IMR-90 (cell line): Measurements from ENCODE around the gene BRD8.

ENCODE experiments used
- BHLHE40 ChIP-seq: fragments of 150-350 bp; IDR thresholded peaks from 2 replicates; pipeline ENCODE4 v1.6.1; 2016; ENCODE audit warnings: mild to moderate bottlenecking, low read depth, low read length
- CTCF ChIP-seq: conservative IDR thresholded peaks from 2 replicates; pipeline ENCODE4 v1.5.1; 2012; ENCODE audit warnings: mild to moderate bottlenecking, low read depth, low read length, improper control_type of control experiment
- FOS ChIP-seq: fragments of 150-350 bp; IDR thresholded peaks from 2 replicates; pipeline ENCODE4 v1.6.1; 2016; ENCODE audit warnings: low read depth, low read length

GRCh38 chr5:138180841-138181240, 2.4 kb upstream of the BRD8 start:
- TF ChIP-seq CTCF, result no peak
- no peak for TF ChIP-seq BHLHE40
- no peak for TF ChIP-seq FOS
